ENCODE measurements around the gene CXCR2.
"Not testable (repeated sequence)": the region's sequence is repeated elsewhere in the genome, so short reads cannot be mapped to it uniquely, and the experiment has no call there.

- TF ChIP-seq CTCF, POLR2A (IDR thresholded peaks at IDR 0.05): not testable (repeated sequence)
Observed at GRCh38 chr2:218171744-218172143, 45.9 kb downstream of the CXCR2 start.

Data from breast epithelium (tissue), 3 donors.